ENCODE measurements around the gene CSNK1D.

The CSNK1D gene

DNA sequence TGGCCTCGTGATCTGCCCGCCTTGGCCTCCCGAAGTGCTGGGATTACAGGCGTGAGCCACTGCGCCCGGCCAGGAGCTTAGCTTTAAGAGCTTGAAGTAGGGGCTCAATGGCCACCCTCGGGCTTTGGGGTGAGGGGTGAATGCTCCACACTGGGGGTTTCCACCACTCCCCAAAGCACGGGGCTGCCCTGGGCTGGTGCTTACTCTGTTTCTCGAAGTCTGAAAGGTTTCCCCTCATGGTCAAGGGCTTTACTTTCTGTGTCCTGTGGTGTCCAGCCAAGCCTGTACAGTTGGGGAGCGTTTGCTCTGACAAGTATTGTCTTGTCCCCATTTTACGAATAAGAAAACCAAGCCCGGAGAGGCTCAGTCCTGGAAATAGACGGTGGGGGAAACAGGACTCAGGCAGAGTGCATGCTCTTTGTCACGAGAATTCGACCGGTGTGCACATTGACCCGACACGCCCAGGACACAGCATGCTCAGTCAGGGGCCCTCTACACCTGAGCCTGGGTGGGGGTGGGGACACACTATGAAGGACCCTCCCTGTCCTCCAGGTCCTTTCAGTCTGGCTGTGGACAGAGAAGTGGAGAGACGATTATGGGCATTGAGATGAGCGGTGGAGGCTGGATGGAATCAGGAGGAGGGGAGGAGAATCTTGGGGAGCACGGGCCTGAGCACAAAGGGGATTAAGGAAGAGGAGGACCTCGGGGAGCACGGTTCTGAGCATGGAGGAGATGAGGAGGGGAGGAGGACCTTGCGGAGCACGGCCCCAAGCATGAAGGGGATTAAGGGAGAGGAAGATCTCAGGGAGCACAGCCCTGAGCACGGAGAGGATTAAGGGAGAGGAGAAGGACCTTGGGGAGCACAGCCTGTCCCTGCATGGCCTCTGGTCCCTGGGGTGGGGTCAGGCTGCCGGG is 36.4 kb upstream of the CSNK1D start:
- DNase-seq = no peak

DNA sequence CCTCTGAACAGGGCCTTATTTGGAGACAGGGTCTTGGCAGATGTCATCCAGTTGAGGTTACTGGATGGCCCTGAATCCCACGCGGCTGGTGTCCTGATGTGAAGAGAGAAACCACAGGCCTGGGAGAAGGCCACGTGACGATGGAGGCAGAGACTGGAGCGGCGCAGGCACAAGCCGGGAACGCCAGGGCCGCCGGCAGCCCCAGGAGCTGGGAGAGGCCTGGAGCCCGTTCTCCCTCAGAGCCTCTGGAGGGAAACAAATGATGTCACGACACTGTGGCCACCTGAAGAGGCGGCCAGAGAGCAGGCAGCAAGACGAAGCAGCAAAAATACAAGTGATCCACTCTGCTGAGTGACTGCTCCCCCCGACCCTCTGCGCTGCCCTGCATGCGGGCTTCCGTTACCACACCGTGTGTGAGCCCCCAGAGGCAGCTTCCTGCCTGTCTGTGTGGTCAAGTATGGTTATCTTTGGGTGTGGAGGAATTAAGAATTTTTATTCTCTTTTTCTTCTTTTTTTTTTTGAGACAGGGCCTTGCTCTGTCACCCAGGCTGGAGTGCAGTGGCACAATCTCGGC is 32.3 kb upstream of the CSNK1D start:
- no peak for DNase-seq

DNA sequence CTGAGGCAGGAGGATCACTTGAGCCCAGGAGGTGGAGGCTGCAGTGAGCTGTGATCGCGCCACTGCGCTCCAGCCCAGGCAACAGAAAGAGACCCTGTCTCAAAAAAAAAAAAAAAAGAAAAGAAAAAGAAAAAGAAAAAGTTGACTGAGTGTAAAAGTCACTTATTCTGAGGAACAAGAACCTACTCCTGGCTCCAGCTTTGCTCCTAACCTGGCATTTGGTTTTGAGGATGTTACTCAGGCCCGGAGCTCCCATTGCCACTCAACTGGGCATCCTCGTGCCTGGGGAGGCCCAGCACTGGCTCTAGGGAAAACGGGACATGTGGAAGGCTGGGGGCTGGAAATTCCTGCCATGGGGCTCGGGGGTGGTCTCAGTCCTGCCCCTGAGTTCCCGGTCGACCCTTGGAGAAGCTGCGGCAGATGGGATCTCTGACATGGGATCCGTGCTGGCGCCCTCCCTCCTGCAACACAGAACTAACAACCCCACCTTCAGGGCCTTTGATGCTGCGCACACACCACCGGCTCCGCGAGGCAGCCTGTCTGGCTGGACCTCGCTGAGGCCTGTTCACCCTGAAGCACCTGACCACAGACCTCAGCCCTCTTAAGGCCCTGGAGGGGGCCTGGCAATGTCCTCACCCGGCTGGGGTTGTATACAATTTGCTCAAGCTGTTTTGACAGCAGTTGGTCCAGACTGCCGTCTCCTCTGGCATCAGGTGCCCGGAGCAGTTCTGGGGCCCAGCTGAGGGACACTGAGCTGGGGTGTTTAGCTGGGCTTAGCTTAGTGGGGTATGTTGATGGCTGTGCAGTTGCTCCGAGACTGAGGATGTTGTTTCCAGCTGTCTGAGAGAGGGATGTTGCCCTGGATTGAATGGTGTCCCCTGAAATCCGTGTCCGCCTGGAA is 31.6 kb upstream of the CSNK1D start:
- DNase-seq = no peak

DNA sequence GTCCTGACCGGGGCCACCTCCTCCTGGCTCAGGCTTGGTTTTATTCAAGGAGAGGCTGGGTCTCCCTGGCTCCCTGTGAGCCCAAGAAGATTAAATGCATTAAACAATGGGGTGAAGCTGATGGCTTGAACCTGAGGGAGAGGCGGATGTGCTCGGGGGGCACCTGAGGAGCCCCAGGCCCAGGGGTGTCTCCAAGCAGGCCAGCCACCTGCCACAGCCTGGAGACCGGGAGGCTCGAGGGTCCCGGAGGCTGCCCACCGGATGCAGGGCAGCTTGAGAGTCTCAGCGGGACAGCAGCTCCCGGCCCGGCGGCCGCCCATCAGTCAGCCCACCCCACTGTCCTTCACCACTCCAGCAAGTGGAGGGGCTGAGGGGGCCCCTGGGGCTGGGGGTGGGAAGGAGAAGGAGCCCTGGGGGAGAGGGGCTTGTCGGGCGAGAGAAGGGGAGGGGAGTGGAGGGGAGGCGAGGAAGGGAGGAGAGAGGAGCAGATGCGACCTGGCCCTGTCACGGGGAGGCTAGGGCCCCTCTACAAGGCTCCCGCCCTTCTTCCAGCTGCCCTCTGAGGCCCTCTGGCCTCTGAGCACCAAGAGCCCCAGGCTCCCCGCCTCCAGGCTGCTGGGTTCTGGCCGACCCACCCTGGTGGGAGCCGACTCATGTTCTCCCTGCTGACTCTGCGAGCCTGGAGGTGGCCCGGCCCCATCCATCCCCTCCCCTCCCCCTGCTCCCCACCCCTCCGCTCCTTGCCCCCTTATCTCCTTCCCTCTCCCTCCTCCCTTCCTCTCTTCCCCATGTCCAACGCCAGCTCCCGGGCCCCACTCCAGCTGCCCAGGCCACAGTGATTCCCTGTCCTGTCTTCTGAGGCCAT is 30.7 kb upstream of the CSNK1D start:
- no peak for DNase-seq

DNA sequence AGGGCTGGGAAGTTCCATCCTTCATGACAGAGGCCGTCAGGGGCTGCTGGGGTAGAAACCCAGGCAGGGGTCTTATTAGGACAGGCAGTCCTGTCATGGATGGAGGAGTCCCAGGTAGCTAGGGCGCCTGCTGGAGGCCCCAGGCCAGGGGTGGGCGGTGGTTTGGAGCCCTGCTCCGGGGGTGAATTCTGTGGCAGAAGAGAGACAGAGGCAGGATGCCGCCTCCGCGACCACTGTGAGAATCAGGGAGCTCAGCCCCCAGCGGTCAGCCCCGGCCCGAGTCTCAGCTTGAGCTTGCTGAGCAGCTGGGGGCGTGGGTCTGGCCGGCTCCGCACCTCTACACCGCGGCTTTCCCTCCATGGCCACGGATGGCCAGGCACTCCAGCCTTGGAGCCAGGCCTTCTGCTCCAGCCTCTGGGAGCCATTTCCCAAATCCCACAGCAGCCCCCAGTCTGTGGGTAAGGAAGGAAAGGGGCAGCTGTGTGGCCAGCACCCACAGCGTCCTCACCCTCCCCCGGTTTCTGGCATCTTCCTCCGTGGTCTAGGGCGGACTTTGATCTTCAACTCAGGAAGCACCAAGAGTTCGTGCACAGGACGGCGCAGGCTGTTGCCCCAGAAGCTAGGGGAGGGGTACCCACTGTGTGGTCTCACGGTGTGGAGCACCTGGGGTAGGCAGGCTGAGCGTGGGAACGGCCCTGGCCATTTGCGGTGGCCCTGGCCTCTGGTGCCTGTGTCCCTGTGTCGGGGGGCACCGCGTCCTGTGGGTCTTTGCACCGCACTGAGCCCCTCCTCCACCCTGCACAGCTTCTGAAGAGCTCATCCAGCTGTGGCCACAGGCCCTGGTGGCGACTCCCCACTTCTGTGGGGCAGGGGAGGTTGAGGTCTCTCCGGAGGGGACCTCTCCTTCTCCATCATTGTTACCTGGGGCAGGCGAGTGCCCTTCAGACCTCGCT is 29.8 kb upstream of the CSNK1D start:
- DNase-seq = no peak

DNA sequence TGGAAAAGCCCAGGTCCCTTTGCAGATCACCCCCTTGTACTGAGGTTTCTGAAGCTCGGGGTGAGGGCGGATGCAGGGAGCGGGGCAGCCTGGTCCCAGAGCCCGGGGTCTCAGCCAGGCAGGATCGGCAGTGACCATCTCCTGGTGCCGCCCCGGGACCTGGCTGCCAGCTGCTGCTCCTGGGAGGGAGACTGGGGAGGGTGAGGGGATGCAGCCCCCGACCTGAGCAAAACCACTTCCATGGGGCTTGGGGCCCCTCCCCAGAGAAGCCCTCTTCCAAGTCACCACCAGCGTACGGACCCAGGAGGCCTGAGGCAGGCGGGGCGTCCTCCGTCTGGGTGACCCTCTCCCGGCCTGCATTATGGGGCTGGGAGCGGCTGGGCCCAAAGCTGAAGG is 29.1 kb upstream of the CSNK1D start:
- DNase-seq = no peak

DNA sequence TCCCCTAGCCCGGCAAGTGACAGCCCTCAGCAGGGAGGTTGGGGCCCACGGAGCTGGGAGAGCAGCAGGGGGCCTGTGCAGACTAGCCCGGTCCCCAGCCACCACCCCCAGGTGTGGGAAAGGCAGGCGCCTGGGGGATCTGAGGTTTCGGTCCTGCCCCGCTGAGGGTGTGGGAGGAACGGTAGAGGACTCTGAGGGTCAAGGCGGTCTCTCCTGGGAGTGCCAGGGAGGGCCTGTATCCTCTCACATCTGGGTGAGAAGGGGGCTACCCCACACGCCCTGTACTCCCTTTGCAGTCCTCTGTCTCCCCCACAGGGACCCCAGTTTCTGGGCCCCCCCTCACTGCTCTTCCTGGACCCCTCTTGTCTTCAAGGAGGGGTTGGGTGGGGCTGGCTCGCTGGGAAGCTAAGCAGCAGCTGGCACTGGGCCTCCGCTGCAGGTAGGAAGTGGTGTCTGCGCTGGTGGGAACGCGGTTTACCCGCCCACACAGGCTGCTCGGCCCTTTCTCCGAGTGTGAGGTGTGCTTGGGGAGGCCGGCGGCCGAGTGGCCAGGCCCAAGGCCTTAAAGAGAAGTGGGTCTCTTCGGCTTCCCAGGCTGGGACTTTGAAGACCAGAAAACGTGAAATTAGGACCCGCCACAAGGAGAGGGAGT is 28.5 kb upstream of the CSNK1D start:
- DNase-seq = no peak

DNA sequence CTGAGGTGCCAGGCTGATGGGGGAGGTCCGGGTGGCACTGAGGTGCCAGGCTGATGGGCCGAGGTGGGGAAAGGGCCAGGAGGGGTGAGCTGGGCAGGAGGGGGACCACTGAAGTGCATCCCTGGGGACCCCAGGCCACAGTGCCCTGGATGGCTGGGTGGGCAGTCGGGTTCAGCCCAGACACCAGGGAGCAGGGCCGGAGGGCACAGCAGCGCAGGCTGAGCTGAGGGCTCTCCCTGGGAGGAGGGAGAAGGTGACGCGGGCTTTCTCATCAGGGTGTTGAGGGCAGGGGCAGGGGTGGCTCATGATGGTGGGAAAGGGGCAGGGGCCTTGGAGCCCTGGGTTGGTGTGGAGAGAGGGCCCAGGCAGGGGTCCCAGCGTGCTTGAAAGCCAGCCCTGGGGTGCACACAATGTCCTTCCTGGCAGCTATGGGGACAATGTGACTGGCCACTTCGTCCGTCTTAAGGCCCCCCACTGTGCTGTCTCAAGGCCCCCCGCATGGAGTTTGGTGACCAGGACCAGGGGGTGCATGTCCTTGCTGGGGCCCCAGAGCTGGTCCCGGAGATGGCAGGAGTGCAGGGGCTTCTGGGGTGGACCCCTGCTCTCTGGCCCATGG is 27.9 kb upstream of the CSNK1D start:
- DNase-seq = no peak

DNA sequence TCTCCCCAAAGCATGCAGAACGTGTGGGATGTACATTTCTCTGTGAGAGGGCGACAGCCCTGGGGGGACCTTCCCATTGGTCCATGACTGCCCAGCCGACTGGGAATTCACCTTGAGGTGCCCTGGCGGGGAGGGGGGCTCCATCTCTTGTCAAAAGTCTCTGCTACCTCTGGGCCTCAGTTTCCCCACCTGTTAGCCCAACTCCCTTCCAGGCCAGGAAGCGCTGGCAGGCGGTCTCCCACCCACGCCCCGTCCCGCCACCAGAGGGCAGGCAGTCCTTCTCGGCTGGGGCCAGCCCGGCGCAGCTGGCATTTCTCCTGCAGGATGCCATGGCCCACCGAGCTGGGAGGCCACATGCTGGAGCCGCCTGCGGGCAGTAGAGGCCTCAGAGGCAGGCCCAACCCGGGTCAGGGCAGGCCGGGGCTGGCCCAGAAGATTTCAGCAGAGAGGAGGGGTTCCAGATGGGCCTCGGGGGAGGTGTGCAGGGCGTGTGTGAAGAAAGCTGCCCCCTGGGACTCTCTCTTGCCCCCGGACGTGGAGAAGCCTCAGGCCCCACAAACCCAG is 27.3 kb upstream of the CSNK1D start:
- DNase-seq = peak; percentile 29

DNA sequence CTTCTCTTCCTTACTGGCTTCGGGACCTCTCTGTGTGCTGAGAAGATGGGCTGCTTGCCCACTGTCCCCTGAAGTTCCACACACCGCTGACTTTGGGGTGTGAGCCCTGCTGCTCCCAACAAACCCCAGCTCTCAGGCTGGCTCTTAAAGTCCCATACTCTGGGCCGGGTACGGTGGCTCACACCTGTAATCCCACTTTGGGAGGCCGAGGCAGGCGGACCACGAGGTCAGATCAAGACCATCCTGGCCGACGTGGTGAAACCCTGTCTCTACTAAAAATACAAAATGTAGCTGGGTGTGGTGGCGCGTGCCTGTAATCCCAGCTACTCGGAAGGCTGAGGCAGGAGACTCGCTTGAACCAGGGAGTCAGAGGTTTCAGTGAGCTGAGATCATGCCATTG is 26.7 kb upstream of the CSNK1D start:
- DNase-seq = no peak

DNA sequence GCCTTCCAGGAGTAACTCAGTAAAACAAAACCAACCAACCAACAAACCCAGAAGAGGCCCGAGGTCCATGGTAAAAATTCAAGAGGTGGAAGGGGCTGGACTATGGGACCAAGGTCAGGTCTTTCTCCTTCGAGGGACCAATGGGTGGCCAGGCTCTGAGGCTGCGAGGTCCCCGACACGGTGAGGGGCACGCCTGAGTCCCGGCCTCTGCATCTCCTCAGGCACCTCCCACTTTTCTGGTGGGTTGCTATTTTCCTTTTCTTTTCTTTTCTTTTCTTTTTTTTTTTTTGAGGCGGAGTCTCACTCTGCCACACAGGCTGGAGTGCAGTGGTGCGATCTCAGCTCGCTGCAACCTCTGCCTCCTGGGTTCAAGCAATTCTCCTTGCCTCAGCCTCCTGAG is 26.0 kb upstream of the CSNK1D start:
- peak; percentile 30 for DNase-seq

DNA sequence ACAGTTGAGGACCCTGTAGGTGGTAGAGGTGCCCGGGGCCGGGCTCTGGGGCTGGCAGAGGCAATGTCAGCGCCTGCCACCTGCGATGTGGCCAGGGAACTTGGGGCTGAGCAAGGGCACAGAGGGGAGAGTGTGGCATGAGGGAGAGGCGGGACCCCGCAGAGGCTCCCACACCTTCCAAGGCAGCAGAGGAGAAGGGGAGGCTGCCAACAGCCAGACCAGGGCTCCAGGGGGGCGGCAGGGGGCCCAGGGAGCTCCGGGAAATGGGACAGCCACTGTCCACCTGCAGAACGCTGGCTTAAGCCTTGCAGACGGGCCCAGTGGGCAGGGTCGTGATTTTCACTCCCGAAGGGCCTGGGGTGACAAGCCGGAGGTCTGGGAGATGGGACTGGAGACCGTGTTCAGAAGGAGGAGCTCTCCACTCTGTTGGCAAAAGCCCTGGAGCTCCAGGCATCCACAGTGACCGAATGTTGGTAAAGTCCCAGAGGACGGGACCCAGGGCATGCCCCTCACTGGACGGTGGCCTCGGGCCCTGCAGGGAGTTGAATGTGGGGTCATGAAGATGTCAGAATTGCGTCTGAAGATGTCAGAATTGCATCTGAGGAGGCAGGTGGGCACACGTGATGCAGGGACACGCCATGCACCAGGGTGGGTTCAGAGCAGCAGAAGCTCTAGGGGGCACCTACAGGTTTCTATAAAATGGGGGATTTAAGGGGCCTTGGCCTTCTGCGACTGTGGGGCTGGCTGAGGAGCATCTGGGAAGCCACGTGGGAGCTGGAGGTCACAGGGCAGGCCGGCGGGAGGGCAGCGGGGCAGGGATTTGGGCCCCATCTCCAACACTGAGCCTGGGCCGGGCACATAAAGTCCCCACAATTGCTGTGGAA is 25.3 kb upstream of the CSNK1D start:
- DNase-seq = no peak

DNA sequence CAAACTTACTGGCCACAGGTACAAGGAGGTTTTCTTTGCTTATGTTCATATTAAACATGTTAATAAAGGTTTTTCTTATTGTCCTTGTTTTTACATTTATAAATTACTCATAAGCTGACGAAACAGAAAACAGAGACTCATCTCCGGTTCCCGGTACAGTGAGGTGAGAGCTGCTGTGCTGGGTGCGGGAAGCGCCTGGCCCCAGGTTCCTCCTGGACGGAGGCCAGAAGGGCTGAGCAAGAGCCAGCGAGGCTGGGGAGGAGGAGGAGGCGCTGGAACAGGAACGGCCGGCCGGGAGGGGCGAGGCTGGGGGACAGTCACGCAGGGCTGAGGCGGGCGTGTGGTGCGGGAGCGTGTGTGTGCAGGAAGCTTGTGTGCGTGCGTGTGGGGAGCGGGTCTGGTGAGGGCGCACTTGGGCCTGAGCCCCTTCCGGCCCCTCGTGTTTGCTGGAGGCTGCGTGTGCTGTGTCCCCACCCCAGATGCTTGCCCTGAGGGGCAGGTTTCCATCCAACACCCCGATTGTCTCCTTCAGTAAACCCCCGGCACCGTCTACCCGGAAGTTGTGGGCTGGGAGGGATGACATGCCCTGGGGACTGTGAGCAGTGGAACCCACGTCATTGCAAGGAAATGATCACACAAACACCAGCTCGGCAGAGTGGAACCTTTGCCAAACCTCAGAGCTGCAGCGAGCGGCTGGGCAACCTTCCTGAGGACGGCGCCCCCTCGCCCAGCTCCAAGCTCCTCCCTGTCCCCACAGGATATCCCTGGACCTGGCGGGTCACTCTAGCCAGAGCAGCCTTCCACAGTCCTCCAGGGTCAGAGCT is 24.4 kb upstream of the CSNK1D start:
- peak; percentile 83 for DNase-seq

DNA sequence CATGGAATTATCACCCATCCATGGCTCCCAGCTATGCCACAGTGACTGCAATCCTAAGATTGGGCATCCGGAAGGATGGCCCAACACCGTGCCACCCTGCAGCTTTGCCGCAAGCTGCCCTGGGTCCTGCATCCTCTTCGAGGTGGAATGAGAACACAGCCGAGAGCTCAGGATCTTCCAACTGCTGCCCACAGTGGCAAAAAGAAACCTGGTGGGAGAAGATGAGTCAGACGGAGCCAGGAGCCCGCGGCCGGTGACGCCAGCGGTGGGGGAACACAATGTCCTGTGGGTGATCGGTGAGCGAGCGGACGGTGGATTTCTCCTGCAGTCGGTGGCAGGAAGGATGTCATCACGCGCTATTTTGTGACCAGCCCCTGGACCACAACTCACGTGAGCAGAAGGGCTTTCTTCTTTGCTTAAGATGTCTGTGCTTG is 23.8 kb upstream of the CSNK1D start:
- peak; percentile 69 for DNase-seq

DNA sequence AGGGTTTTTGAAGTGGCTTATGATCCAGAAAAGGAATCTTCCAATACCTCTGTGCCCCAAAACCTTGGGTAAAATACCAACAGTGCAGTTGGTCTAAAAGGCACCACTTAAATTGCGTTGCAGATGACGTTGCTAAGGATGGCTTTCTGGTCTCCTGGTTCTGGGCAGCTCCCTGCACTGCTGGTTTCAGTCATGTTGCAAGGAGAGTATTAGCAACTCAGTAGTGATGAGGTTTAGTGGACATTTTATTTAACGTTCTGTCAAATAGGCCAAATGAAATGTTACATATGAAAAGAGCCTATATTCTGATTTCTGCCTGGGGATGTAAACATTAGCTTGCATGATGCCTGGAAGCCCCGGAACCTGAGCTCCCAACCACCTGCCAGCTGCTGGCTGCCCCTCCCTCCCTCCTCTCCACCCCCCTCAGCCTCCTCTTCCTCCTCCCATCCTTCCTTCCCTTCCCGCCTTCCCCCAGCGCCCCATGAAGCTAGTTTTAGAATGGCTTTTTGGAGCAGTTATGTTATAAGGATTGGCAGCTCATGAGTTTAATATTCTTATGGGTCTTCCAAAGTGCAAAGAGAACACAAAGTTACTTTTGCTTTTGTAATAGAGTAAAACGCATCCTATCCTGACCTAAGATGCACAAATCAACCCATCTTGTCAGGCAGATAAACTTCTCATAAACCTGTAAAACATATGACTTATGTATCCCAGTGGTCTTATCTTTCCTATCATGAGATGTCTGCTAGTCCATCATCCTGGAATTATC is 23.2 kb upstream of the CSNK1D start:
- no peak for DNase-seq

DNA sequence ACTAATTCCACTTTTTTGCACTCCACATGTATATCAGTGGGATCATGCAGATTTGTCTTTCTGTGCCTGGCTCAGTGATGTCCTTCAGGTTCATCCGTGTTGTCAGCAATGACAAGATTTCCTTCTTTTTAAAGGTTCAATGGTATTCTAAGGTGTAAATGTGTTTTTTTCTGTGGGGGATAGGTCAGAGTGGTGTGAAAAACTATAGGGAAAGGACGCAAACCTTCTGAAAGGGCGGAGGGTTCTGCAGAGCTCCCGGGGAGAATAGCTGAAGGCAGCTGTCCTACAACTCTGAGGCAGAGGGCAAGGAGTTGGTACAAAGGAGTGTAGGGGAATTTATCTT is 21.9 kb upstream of the CSNK1D start:
- no peak for DNase-seq

DNA sequence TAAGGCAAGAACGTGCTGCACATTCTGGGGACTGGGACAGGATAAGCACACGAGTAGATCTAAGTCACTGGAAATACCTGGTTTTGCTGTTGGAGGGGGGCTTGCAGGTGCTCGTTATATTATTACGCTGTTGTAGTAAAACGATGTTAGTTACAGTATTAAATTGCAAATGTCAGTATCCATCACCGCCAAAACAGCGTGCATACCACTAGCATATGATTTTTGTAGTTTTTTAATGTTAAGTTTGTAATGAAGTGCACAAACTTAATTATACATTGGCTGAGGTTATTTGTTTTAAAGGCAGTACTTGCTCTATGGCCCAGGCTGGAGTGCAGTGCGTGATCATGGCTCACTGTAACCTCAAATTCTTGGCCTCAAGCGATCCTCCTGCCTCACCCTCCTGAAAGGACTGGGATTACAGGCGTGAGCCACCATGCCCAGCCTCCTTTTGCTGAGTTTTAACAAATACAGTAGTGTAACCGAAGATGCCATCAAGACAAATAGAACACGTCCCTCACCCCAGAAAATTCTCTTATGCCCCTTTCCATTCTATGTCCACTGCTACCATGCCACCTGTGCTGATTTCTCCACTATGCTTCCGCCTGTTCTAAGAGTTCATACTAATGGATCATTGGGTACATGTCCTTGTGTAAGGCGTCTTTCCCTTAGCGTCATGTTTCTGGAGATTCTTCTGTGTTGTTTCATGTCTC is 20.7 kb upstream of the CSNK1D start:
- DNase-seq = no peak

Data from T1000 (cell line).